H1 (cell line): ENCODE data around the gene NHS. TPM values are rescaled to one million over a fixed set of nuclear protein-coding genes. Genes with fewer than 3 reads are reported as not detected.

ENCODE experiments used
- ASH2L ChIP-seq: fragments of 200-600, 300-600 bp; sonication (generic); IDR thresholded peaks from one replicate; pipeline ENCODE4 v1.7.1; 2017; ENCODE audit warnings: low read length
- BACH1 ChIP-seq: IDR thresholded peaks from 2 replicates; pipeline ENCODE4 v1.6.1; 2012; ENCODE audit warnings: low read length, improper control_type of control experiment
- CBX8 ChIP-seq: fragments of 300-800, 300-1000 bp; sonication (generic); IDR thresholded peaks from 2 replicates; pipeline ENCODE4 v1.7.1; 2016; ENCODE audit warnings: low read depth, low read length, borderline replicate concordance
- YY1 ChIP-seq: IDR thresholded peaks from 2 replicates; pipeline ENCODE4 v1.6.1; 2011; ENCODE audit warnings: low read depth, mild to moderate bottlenecking, low read length
- polyA plus RNA-seq, 7 experiments: library from polyadenylated mRNA; depleted of rRNA in 3 of 7; stranded (reverse) in 5 of 7; unstranded in 2 of 7; fragments of >200 nt in 5 of 7; fragments of 200-250 nt in 2 of 7; gene quantifications; 1 replicate in 5 of 7; 2 replicates in 1 of 7; 4 replicates in 1 of 7; pipeline versions ENCODE4 v1.2.1 to v1.2.3, GENCODE V29; 2011 to 2013; ENCODE audit warnings: missing spikeins in 2 of 7, mixed read lengths in 2 of 7
- total RNA-seq: library from RNA; stranded (reverse); fragmentation: NEBNext Ultra II Directional; extraction: Animal tissue kit (Norgen Biotek cat#: 25700); gene quantifications from 2 replicates; pipeline ENCODE4 v1.2.1, GENCODE V29; 2021
- TF ChIP-seq, protein P1 (sequence below): IDR thresholded peaks from 2 replicates; pipeline ENCODE4 v1.6.1; 2012; ENCODE audit warnings: inconsistent platforms
- TF ChIP-seq, protein P2 (sequence below): fragments of 300-600 bp; sonication (generic); IDR thresholded peaks from 2 replicates; pipeline ENCODE4 v1.7.1; 2012; ENCODE audit warnings: low read length, moderate library complexity, mild to moderate bottlenecking, inconsistent platforms; ENCODE audit not compliant: insufficient replicate concordance

Gene NHS
- total and polyA plus RNA-seq, 2 of the 8 experiments (the other 6 are each of a cell fraction or from before 2014, with no cell fraction given) = 2.2 to 6.7 TPM

DNA sequence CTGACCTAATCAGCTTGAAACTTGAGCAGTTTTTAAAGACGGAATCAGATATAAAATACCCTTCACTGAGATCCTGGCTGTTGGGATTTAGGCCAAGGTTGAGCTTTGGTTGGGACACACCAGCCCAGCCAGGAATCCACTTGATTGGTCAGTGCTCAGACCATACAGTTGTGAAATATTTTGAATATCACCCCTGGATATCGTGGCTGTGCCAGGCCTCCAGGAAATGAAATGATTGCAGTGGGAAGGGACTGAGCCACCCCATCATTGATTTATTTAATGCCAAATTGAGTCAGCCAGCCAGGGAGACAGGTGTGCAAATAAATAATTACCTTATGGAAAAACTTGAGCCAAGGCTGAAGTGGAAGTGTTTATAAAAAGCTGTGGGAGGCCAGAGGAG lies 233.9 kb downstream of the NHS start (continued):
- TF ChIP-seq ASH2L = no peak
- no peak for TF ChIP-seq CBX8
- TF ChIP-seq, protein P1, sequence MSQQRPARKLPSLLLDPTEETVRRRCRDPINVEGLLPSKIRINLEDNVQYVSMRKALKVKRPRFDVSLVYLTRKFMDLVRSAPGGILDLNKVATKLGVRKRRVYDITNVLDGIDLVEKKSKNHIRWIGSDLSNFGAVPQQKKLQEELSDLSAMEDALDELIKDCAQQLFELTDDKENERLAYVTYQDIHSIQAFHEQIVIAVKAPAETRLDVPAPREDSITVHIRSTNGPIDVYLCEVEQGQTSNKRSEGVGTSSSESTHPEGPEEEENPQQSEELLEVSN = no peak
- no peak for TF ChIP-seq YY1
- TF ChIP-seq, protein P2, sequence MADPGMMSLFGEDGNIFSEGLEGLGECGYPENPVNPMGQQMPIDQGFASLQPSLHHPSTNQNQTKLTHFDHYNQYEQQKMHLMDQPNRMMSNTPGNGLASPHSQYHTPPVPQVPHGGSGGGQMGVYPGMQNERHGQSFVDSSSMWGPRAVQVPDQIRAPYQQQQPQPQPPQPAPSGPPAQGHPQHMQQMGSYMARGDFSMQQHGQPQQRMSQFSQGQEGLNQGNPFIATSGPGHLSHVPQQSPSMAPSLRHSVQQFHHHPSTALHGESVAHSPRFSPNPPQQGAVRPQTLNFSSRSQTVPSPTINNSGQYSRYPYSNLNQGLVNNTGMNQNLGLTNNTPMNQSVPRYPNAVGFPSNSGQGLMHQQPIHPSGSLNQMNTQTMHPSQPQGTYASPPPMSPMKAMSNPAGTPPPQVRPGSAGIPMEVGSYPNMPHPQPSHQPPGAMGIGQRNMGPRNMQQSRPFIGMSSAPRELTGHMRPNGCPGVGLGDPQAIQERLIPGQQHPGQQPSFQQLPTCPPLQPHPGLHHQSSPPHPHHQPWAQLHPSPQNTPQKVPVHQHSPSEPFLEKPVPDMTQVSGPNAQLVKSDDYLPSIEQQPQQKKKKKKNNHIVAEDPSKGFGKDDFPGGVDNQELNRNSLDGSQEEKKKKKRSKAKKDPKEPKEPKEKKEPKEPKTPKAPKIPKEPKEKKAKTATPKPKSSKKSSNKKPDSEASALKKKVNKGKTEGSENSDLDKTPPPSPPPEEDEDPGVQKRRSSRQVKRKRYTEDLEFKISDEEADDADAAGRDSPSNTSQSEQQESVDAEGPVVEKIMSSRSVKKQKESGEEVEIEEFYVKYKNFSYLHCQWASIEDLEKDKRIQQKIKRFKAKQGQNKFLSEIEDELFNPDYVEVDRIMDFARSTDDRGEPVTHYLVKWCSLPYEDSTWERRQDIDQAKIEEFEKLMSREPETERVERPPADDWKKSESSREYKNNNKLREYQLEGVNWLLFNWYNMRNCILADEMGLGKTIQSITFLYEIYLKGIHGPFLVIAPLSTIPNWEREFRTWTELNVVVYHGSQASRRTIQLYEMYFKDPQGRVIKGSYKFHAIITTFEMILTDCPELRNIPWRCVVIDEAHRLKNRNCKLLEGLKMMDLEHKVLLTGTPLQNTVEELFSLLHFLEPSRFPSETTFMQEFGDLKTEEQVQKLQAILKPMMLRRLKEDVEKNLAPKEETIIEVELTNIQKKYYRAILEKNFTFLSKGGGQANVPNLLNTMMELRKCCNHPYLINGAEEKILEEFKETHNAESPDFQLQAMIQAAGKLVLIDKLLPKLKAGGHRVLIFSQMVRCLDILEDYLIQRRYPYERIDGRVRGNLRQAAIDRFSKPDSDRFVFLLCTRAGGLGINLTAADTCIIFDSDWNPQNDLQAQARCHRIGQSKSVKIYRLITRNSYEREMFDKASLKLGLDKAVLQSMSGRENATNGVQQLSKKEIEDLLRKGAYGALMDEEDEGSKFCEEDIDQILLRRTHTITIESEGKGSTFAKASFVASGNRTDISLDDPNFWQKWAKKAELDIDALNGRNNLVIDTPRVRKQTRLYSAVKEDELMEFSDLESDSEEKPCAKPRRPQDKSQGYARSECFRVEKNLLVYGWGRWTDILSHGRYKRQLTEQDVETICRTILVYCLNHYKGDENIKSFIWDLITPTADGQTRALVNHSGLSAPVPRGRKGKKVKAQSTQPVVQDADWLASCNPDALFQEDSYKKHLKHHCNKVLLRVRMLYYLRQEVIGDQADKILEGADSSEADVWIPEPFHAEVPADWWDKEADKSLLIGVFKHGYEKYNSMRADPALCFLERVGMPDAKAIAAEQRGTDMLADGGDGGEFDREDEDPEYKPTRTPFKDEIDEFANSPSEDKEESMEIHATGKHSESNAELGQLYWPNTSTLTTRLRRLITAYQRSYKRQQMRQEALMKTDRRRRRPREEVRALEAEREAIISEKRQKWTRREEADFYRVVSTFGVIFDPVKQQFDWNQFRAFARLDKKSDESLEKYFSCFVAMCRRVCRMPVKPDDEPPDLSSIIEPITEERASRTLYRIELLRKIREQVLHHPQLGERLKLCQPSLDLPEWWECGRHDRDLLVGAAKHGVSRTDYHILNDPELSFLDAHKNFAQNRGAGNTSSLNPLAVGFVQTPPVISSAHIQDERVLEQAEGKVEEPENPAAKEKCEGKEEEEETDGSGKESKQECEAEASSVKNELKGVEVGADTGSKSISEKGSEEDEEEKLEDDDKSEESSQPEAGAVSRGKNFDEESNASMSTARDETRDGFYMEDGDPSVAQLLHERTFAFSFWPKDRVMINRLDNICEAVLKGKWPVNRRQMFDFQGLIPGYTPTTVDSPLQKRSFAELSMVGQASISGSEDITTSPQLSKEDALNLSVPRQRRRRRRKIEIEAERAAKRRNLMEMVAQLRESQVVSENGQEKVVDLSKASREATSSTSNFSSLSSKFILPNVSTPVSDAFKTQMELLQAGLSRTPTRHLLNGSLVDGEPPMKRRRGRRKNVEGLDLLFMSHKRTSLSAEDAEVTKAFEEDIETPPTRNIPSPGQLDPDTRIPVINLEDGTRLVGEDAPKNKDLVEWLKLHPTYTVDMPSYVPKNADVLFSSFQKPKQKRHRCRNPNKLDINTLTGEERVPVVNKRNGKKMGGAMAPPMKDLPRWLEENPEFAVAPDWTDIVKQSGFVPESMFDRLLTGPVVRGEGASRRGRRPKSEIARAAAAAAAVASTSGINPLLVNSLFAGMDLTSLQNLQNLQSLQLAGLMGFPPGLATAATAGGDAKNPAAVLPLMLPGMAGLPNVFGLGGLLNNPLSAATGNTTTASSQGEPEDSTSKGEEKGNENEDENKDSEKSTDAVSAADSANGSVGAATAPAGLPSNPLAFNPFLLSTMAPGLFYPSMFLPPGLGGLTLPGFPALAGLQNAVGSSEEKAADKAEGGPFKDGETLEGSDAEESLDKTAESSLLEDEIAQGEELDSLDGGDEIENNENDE = no peak
- TF ChIP-seq BACH1 = no peak
